Loucy (cell line): ENCODE data around the gene ATP8A2.

Source experiments
- H2AFZ ChIP-seq: fragments of 200-600 bp; sonication (generic); 2 replicates; pipeline ENCODE4 v1.6.0; 2016; ENCODE audit warnings: antibody characterized with exemption, mild to moderate bottlenecking, low read length, moderate library complexity
- H3F3A ChIP-seq: fragments of 200-600 bp; 2 replicates; pipeline ENCODE4 v1.6.0; 2016; ENCODE audit warnings: antibody characterized with exemption, low read depth, mild to moderate bottlenecking
- H3K27me3 ChIP-seq: fragments of 200-600 bp; sonication (generic); 2 replicates; pipeline ENCODE4 v1.6.1; 2014; ENCODE audit warnings: low read length, mild to moderate bottlenecking; ENCODE audit not compliant: insufficient read depth, poor library complexity, severe bottlenecking
- H3K36me3 ChIP-seq: fragments of 200-600 bp; sonication (generic); 2 replicates; pipeline ENCODE4 v1.6.1; 2016; ENCODE audit warnings: low read length; ENCODE audit not compliant: insufficient read depth
- H3K4me1 ChIP-seq: fragments of 200-600 bp; sonication (generic); 2 replicates; pipeline ENCODE4 v1.5.1; 2014; ENCODE audit warnings: low read length, mild to moderate bottlenecking; ENCODE audit not compliant: insufficient read depth, poor library complexity, severe bottlenecking
- H3K4me2 ChIP-seq: fragments of 200-600 bp; sonication (generic); 2 replicates; pipeline ENCODE4 v1.6.0; 2014; ENCODE audit warnings: antibody characterized with exemption, low read length, low read depth, mild to moderate bottlenecking; ENCODE audit not compliant: poor library complexity, severe bottlenecking
- H3K4me3 ChIP-seq: fragments of 200-600 bp; sonication (generic); 2 replicates; pipeline ENCODE4 v1.5.1; 2014; ENCODE audit warnings: low read length, mild to moderate bottlenecking, mixed read lengths; ENCODE audit not compliant: poor library complexity, severe bottlenecking
- H3K79me2 ChIP-seq: fragments of 200-600 bp; sonication (generic); 2 replicates; pipeline ENCODE4 v1.6.1; 2014; ENCODE audit warnings: low read length; ENCODE audit not compliant: insufficient read depth
- H3K9ac ChIP-seq: fragments of 200-600 bp; sonication (generic); 2 replicates; pipeline ENCODE4 v1.6.0; 2014; ENCODE audit warnings: mild to moderate bottlenecking, low read depth, low read length, moderate library complexity; ENCODE audit not compliant: poor library complexity, severe bottlenecking
- H3K9me2 ChIP-seq: fragments of 200-600 bp; sonication (generic); replicated peaks from 2 replicates; pipeline ENCODE4 v1.6.1; 2016; ENCODE audit warnings: low read depth, low read length, mixed read lengths
- H3K9me3 ChIP-seq: fragments of 200-600 bp; sonication (generic); 2 replicates; pipeline ENCODE4 v1.6.1; 2014; ENCODE audit warnings: mild to moderate bottlenecking, antibody characterized with exemption, low read length, low read depth; ENCODE audit not compliant: insufficient read depth
- H4K20me1 ChIP-seq: fragments of 200-600 bp; sonication (generic); 2 replicates; pipeline ENCODE4 v1.6.0; 2014; ENCODE audit warnings: antibody characterized with exemption, low read length, mild to moderate bottlenecking; ENCODE audit not compliant: insufficient read depth, poor library complexity, severe bottlenecking
- EZH2phosphoT487 ChIP-seq: fragments of 200-600 bp; IDR thresholded peaks from 2 replicates; pipeline ENCODE4 v1.6.1; 2018; ENCODE audit warnings: antibody characterized with exemption, mild to moderate bottlenecking, moderate library complexity, borderline replicate concordance
- TF ChIP-seq, protein P1 (sequence below): fragments of 200-600 bp; sonication (generic); conservative IDR thresholded peaks from 2 replicates; pipeline ENCODE4 v1.5.1; 2014; ENCODE audit warnings: mild to moderate bottlenecking, antibody characterized with exemption, low read length

ATP8A2 gene

DNA sequence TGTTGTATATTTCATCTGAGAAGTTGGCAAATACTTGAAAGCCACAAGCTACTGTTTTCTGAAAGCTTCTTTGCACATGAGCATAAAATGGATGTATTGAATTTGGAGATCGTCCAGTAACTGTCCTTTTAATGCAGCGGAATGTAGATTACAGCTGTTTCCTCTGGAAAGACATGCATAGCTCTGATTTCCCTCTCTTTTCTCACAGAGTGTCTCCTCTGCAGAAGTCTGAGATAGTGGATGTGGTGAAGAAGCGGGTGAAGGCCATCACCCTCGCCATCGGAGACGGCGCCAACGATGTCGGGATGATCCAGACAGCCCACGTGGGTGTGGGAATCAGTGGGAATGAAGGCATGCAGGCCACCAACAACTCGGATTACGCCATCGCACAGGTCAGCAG, 397.1 kb downstream of the ATP8A2 start:
- peaks cover 4% of the 10 kb centered on the region for H3K4me1 ChIP-seq
- no peaks in the 10 kb centered on the region for H3F3A ChIP-seq
- H3K79me2 ChIP-seq: no peaks in the 10 kb centered on the region
- H3K9ac ChIP-seq: no peak overlapping the region
- H2AFZ ChIP-seq: no peak overlapping the region
- H3K27me3 ChIP-seq: no peaks in the 10 kb centered on the region
- TF ChIP-seq, protein P1, sequence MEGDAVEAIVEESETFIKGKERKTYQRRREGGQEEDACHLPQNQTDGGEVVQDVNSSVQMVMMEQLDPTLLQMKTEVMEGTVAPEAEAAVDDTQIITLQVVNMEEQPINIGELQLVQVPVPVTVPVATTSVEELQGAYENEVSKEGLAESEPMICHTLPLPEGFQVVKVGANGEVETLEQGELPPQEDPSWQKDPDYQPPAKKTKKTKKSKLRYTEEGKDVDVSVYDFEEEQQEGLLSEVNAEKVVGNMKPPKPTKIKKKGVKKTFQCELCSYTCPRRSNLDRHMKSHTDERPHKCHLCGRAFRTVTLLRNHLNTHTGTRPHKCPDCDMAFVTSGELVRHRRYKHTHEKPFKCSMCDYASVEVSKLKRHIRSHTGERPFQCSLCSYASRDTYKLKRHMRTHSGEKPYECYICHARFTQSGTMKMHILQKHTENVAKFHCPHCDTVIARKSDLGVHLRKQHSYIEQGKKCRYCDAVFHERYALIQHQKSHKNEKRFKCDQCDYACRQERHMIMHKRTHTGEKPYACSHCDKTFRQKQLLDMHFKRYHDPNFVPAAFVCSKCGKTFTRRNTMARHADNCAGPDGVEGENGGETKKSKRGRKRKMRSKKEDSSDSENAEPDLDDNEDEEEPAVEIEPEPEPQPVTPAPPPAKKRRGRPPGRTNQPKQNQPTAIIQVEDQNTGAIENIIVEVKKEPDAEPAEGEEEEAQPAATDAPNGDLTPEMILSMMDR: no peak
- TF ChIP-seq EZH2phosphoT487: no peak
- H3K4me2 ChIP-seq: no peak overlapping the region
- H4K20me1 ChIP-seq: no peaks in the 10 kb centered on the region
- no peaks in the 10 kb centered on the region for H3K36me3 ChIP-seq
- no peaks in the 10 kb centered on the region for H3K9me3 ChIP-seq
- H3K4me3 ChIP-seq: no peak overlapping the region
- no peaks in the 10 kb centered on the region for H3K9me2 ChIP-seq

DNA sequence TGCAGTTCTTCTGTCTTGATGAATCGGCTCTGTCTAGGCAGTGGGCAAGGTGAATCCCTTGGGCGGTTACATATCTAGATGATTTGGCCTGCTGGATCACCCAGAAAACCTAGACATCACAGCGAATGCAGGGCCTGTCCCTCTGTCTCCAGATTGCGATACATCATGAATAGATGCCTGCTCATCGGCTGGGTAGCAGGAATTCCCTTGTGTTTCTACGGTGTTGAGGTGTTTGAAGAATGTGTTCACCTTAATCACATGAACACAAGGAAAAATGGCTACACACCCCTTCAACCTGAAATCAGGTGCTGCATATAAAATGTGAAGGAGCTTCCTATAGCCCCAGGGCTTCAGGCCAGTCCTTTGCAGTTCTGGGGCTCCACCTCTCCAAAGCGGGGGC, 398.8 kb downstream of the ATP8A2 start:
- Histone ChIP-seq H3K4me2 (no peak overlapping the region), H3K9me3 (no peaks in the 10 kb centered on the region), H3K27me3 (no peaks in the 10 kb centered on the region), H2AFZ (no peak overlapping the region), H3K9ac (no peak overlapping the region), H3F3A (no peaks in the 10 kb centered on the region), H4K20me1 (no peaks in the 10 kb centered on the region), H3K4me3 (no peak overlapping the region), H3K79me2 (no peaks in the 10 kb centered on the region), H3K36me3 (no peaks in the 10 kb centered on the region), H3K4me1 (peaks cover 4% of the 10 kb centered on the region), H3K9me2 (no peaks in the 10 kb centered on the region)
- no peak for TF ChIP-seq EZH2phosphoT487
- TF ChIP-seq, protein P1: no peak

DNA sequence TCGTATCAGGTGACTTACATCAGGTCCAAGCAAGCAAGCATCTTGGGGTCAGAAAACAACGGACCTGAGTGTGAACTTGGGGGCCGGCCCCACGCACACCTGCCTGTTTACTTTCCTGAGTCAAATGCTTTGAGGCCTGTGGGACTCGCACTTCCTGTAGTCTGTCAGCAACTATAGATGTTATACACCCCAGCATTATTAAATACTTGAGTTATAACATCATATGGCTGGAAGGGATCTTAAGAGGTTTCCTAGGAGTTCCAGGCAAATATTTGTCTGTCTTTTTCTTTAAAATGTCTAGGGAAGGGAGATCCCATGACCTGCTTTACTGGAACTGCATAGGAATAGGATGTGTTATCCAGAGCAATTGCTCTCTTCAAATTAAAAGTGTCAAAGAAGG, 399.4 kb downstream of the ATP8A2 start:
- Histone ChIP-seq H3K79me2 (no peaks in the 10 kb centered on the region), H3K4me1 (peaks cover 4% of the 10 kb centered on the region), H3K4me2 (no peak overlapping the region), H3K36me3 (no peaks in the 10 kb centered on the region), H3K9me2 (no peaks in the 10 kb centered on the region), H3K9ac (no peak overlapping the region), H3K9me3 (no peaks in the 10 kb centered on the region), H4K20me1 (no peaks in the 10 kb centered on the region), H3K27me3 (no peaks in the 10 kb centered on the region), H2AFZ (no peak overlapping the region), H3K4me3 (no peak overlapping the region), H3F3A (no peaks in the 10 kb centered on the region)
- TF ChIP-seq EZH2phosphoT487: no peak
- TF ChIP-seq, protein P1: no peak
